T-helper 1 cell (primary cell): Measurements from ENCODE around the gene COL27A1.

ENCODE experiments used
- DNase-seq, 5 donors: peaks; one replicate each; pipeline ENCODE4 v3.0.0-alpha.2; 2012 to 2020

The COL27A1 gene

GRCh38 chr9:114229295-114229694 is 74.0 kb downstream of the COL27A1 start:
- DNase-seq: no peak

GRCh38 chr9:114230068-114230467 is 74.7 kb downstream of the COL27A1 start:
- DNase-seq: no peak

GRCh38 chr9:114231273-114231672 is 75.9 kb downstream of the COL27A1 start:
- DNase-seq: no peak

DNA sequence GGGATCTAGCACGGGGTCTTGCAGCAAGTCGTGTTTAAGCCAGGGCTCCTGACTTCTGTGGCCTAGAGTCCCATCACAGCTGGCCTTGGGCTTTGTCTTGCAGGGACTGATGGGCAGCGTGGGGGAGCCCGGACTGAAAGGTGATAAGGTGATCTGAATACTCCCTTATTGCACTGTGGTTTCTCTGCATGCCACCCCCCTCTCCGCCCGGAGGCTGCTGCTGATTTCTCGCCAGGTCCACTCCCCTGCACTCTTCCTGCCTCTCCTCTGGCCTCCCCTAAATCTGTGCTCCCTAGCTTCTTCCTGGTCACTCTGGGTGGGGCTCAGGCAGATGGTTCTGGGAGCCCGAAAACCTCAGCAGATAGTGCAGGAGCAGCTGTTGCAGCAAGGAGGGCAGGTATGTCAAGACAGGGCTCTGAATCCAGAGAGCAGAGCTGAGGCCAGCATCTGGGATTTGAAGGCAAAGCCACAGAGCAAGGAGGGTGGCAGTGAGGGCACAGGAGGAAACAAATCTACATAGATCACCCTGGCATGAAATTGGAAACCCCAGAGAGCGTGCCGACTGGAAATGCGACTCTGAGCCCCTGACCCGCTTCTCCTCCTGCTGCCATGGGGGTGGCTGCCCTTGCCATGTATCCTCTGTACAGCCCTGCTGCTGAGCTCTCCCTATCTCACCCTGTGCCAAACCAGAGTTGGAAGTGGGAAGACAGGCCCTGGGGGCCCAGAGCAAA is 76.5 kb downstream of the COL27A1 start:
- DNase-seq: no peak

DNA sequence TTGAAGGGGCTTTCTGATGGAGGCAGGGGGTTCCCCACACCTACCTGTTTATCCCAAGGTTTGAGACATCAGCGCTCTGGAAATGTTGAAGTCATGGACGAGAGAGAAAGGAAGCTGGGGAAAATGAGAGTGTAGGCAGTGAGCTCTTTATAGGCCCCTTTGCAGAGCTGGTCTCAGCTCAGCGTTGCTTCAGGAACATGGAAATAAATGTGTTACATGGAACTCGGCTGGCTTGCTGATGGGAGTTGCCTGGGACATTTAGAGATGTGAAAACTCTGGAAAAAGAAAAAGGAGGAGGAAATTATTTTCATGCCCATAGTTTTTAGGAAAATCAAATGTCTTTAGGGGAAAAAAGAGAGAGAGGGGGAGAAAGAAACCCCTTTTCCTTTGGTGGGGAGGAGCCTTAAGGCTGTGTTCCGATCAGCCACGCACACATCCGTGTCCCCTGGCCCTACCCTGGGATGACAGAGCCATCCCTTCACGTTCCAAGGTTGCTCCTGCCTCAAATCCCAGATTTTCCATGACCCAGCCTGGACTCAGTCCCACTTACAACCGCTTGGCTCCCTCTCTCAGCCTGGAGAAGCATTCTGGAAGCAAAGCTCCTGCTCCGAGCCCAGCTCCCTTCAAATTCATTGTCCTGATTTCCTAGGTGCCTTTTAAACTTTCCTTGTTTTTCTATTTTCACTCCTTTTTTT is 78.3 kb downstream of the COL27A1 start:
- no peak for DNase-seq

DNA sequence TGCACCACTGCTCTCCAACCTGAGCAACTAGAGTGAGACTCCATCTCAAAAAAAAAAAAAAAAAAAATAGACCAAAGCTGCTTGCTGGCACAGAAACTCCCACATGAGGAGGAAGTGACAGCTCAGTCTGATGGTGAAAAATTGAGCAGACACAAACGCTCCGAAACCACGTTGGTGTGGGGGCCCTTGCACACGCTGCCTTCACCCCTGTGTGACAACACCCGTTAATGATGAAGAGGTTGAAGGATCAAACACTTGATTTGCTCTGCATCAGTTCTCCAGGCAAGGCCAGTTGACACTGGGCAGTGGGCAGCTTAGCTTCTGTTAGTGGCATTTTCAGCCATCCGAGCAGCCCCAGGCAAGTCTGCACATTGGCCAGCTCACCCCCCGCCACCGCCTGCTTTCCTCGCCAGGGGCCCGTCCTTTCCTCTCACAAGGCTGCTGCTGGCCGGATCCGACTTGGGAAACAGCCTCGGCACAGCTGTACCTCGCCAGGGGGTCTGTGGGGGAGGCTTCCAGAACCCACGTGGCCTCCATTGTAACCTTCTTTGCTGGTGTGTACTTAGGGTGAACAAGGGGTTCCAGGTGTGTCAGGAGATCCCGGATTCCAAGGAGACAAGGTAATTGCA is 79.8 kb downstream of the COL27A1 start:
- DNase-seq: no peak

GRCh38 chr9:114236391-114237138 is 81.2 kb downstream of the COL27A1 start:
- DNase-seq: no peak

GRCh38 chr9:114237247-114237646 is 81.9 kb downstream of the COL27A1 start:
- no peak for DNase-seq

DNA sequence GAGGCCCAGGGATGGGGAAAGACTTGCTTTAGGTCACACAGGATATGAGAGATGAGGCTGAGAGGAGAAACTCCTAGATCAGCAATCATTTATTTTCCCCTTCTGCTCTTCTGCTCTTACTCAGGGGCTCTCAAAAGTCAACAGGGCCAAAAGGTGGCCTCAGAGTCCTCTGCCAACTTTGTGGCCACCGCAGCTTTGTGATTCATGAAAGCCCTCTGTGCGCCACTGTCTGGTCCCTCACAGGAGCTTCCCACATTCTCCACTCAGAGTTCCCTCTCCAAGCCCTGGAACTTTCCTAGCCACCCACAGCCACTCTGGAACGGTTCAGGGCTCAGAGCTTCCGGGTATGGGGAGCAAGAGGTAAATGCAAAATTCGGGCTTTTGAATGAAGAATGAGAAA is 82.4 kb downstream of the COL27A1 start:
- no peak for DNase-seq

DNA sequence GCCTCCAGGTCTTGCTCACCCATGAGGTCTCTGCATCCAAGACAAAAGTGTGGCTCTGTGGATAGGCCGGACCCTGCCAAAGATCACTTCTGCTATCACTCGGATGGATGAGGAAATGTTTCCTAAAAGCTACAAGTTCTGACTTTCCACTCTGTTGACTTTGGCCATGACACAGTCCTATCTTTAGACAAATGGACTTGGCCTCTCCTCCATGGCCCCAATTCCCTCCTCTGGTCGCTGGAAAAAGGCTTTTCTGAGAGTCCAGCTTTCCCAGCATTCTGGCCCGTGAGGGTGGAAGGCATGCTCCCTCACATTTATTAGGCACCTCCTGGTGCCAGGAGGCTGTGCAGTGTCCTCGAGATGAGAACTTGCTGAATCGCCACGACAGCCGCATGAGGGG is 83.1 kb downstream of the COL27A1 start:
- DNase-seq: no peak

GRCh38 chr9:114238891-114239875 is 83.8 kb downstream of the COL27A1 start:
- no peak for DNase-seq

DNA sequence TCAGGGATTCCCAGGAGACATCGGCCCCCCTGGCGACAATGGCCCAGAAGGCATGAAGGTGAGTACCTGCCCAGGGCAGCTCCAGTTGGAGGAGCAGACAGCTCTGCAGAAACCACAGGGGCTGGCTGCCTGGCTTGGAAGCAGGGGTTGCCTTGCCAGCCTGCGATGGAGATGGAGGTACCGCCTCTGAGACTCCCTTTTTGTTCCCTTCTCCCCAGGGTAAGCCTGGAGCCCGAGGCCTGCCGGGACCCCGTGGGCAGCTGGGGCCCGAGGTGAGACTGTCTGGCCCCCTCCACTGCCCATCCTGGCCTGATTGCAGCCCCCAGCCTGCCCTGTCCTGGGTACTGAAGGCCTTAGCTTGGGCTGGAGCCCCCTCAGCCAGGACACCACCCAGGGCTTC is 84.9 kb downstream of the COL27A1 start:
- no peak for DNase-seq

GRCh38 chr9:114240647-114241558 is 85.6 kb downstream of the COL27A1 start:
- no peak for DNase-seq

DNA sequence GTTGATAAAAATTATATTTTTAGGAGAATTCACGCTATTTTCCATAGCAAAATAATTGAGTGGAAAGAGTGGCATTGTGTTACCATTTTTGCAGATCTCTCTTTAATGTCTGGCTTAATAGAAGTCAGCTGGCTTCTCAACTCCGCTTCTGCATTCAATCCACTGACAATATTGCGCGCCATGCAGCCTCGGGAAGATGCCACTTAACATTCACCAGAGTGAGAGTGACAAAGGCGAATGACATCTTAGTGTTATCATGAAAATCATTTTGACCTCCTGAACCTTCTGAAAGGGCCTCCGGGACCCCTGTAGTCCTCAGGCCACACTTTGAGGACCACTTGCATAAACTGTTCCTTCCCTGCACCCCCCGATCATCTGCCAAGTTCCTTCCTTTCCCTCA is 87.5 kb downstream of the COL27A1 start:
- DNase-seq: no peak

DNA sequence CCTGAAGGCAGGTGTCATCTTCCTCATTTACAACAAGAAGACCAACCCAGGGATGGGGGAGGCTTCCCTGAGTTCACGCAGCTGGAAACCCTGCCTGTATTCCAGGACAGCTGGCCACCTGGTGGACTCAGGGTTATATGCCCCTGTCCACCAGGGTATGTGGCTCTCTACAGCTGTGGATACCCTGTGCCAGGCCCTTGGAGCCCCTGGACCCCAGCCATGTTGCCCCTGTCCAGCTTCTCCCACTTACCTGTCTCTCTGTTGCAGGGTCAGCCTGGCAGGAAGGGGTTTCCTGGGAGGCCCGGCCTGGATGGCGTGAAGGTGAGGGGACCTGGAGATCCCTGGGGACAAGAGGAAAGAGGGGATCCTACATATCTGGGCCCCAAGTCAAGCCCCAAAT is 87.9 kb downstream of the COL27A1 start:
- no peak for DNase-seq

GRCh38 chr9:114244570-114244969 is 89.2 kb downstream of the COL27A1 start:
- DNase-seq: no peak

DNA sequence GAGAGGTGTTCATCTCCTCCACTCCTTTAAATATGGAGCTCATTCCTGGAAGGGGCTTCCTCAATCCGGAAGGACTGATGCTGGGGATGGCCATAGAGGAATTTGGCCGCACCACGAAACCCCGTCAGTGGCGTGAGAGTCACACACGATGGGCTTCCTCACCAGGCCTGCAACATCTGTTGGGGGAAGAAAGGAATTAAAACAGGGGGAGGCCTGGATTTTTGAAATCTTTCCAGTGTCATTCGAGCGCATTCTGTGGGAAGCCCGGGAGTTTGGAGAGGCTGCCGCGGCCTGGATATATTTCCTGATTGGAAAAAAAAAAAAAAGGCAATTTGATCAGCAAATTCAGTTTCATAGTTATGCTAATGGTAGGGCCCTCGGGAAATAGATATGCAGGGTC is 91.2 kb downstream of the COL27A1 start:
- DNase-seq: no peak

DNA sequence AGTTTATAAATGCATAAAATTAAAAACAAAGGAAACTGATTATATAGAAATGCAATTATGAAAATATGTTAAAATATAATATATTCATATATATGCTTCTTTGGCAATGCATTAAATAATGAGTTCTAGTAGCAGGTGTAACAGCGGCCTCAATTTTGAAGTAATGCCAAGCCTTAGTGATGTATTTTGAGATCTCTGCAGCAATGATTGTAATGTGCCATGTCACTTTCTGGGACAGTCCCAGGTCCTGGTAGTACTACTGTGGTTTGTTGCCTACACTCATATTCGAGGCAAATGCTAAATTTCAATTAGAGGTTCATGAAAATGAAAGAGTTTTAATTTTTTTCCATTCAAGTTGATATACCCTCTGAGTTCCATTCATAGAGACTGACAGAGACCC is 91.7 kb downstream of the COL27A1 start:
- no peak for DNase-seq

GRCh38 chr9:114247491-114247890 is 92.2 kb downstream of the COL27A1 start:
- DNase-seq: no peak

GRCh38 chr9:114248299-114248707 is 93.0 kb downstream of the COL27A1 start:
- no peak for DNase-seq
